Thyroid gland (tissue), 4 donors: ENCODE measurements around the gene SFXN5. TPM values are rescaled to one million over a fixed set of nuclear protein-coding genes. Genes with fewer than 3 reads are reported as not detected.

Source experiments
- DNase-seq, 2 donors: peaks; one replicate each; pipeline ENCODE4 v3.0.0-alpha.2; 2019
- H3K27ac ChIP-seq, 3 donors: fragments of 200-600 bp; sonication (generic); 1 replicate in 2 of 3; 2 replicates in 1 of 3; pipeline ENCODE4 v1.5.1; 2016 to 2019; ENCODE audit warnings: mild to moderate bottlenecking in 1 of 3, moderate library complexity in 1 of 3
- H3K27me3 ChIP-seq: fragments of 200-600 bp; sonication (generic); one replicate; pipeline ENCODE4 v1.5.1; 2019
- H3K36me3 ChIP-seq, 2 donors: fragments of 200-600 bp; sonication (generic); one replicate each; pipeline ENCODE4 v1.5.1; 2016 to 2019
- H3K4me1 ChIP-seq, 2 donors: fragments of 200-600 bp; sonication (generic); one replicate each; pipeline ENCODE4 v1.5.1; 2017 to 2019
- H3K4me3 ChIP-seq, 3 donors: fragments of 200-600 bp; sonication (generic); replicated peaks in 1 of 3; 1 replicate in 2 of 3; 2 replicates in 1 of 3; pipeline ENCODE4 v1.5.1; 2016; ENCODE audit warnings: mild to moderate bottlenecking in 1 of 3
- H3K9me3 ChIP-seq: fragments of 200-600 bp; sonication (generic); one replicate; pipeline ENCODE4 v1.5.1; 2017
- CTCF ChIP-seq, 6 experiments: fragments of 200-600 bp in 3 of 6; fragments of 450-650 bp in 3 of 6; sonication (generic) in 3 of 6; IDR thresholded peaks; one replicate each; pipeline ENCODE4 v1.5.1; 2016 to 2019; ENCODE audit warnings: antibody characterized with exemption in 6 of 6, mild to moderate bottlenecking in 2 of 6, inconsistent platforms in 1 of 6, moderate library complexity in 1 of 6
- POLR2A ChIP-seq, 2 donors: fragments of 450-650 bp; IDR thresholded peaks; one replicate each; pipeline ENCODE4 v1.6.1; 2017; ENCODE audit warnings: antibody characterized with exemption in 2 of 2, mild to moderate bottlenecking in 2 of 2, moderate library complexity in 1 of 2
- WGBS, 2 donors: methylation state at CpG; one replicate each; pipeline ENCODE4 v1.1.5; 2017; 5-methylcytosine and 5-hydroxymethylcytosine counted together
- intact Hi-C: fragments of 100-400 bp; cut with DNase I; formaldehyde crosslinking; loops from one replicate; pipeline ENCODE4 v1.15.1; 2023
- total RNA-seq, 4 donors: library from RNA; depleted of rRNA; stranded (reverse); fragments of >200 nt; gene quantifications; one replicate each; pipeline ENCODE4 v1.2.3, GENCODE V29; 2016

The SFXN5 gene
- total RNA-seq, 4 donors from 2014 or later = 10.3 to 17.2 (median 16.5) TPM

GRCh38 chr2:73053316-73054114, 18.0 kb downstream of the SFXN5 start:
- Histone ChIP-seq H3K4me1 (no peaks in the 10 kb centered on the region), H3K27ac (no peak overlapping the region), H3K9me3 (no peaks in the 10 kb centered on the region), H3K4me3 (no peak overlapping the region), H3K27me3 (no peaks in the 10 kb centered on the region), H3K36me3 (peaks cover 0 to 3% of the 10 kb centered on the region in 2 donors)
- intact Hi-C loops = no loop called here
- WGBS, 2 donors = 82 to 88% methylated on average over 6 of the region's 6 CpGs
- no peak for DNase-seq
- TF ChIP-seq CTCF (IDR thresholded peaks at IDR 0.05) (no peak), POLR2A (IDR thresholded peaks at IDR 0.05) (no peak)

GRCh38 chr2:73050121-73050545, 21.4 kb downstream of the SFXN5 start:
- WGBS, 2 donors = 79 to 90% methylated on average over 5 of the region's 6 CpGs
- Histone ChIP-seq H3K27ac (no peak overlapping the region), H3K9me3 (no peaks in the 10 kb centered on the region), H3K27me3 (no peaks in the 10 kb centered on the region), H3K4me1 (no peaks in the 10 kb centered on the region), H3K4me3 (no peak overlapping the region), H3K36me3 (no peaks in the 10 kb centered on the region)
- intact Hi-C loops = no loop called here
- no peak for DNase-seq
- no peak for TF ChIP-seq POLR2A (IDR thresholded peaks at IDR 0.05)
- no peak for TF ChIP-seq CTCF (IDR thresholded peaks at IDR 0.05)

- WGBS, 2 donors = 73 to 80% methylated on average over 10 of the region's 12 CpGs
- DNase-seq = peak; percentile 2 to 6
- H3K36me3 ChIP-seq = no peaks in the 10 kb centered on the region
Measured at GRCh38 chr2:73043929-73044832, 27.3 kb downstream of the SFXN5 start.

GRCh38 chr2:73043276-73043675, 28.2 kb downstream of the SFXN5 start:
- intact Hi-C loops = no loop called here
- no peak for TF ChIP-seq CTCF (IDR thresholded peaks at IDR 0.05)
- no peak for TF ChIP-seq POLR2A (IDR thresholded peaks at IDR 0.05)
- H3K9me3 ChIP-seq = no peaks in the 10 kb centered on the region
- H3K27me3 ChIP-seq = no peaks in the 10 kb centered on the region
- H3K4me3 ChIP-seq = no peak overlapping the region
- H3K4me1 ChIP-seq = no peaks in the 10 kb centered on the region
- 71 to 90% methylated on average over 5 of the region's 5 CpGs for WGBS, 2 donors
- no peaks in the 10 kb centered on the region for H3K36me3 ChIP-seq
- no peak overlapping the region for H3K27ac ChIP-seq
- no peak for DNase-seq

More at GRCh38 chr2:73043929-73044832, 27.3 kb downstream of the SFXN5 start:
- no peak overlapping the region for H3K27ac ChIP-seq
- H3K4me1 ChIP-seq = no peaks in the 10 kb centered on the region
- intact Hi-C loops = no loop called here
- TF ChIP-seq CTCF (IDR thresholded peaks at IDR 0.05) (no peak), POLR2A (IDR thresholded peaks at IDR 0.05) (no peak)
- H3K9me3 ChIP-seq = no peaks in the 10 kb centered on the region
- no peaks in the 10 kb centered on the region for H3K27me3 ChIP-seq
- no peak overlapping the region for H3K4me3 ChIP-seq
